ENCODE data around the gene CAMTA1.

CAMTA1 gene

GRCh38 chr1:6987940-6988339 is 202.7 kb downstream of the CAMTA1 start:
- DNase-seq, result no peak

- no peak for DNase-seq
Observed at GRCh38 chr1:6988796-6989195, 203.5 kb downstream of the CAMTA1 start.

GRCh38 chr1:6989212-6990159 is 204.2 kb downstream of the CAMTA1 start:
- DNase-seq, result no peak

GRCh38 chr1:6991266-6991665 is 206.0 kb downstream of the CAMTA1 start:
- DNase-seq, result no peak

DNA sequence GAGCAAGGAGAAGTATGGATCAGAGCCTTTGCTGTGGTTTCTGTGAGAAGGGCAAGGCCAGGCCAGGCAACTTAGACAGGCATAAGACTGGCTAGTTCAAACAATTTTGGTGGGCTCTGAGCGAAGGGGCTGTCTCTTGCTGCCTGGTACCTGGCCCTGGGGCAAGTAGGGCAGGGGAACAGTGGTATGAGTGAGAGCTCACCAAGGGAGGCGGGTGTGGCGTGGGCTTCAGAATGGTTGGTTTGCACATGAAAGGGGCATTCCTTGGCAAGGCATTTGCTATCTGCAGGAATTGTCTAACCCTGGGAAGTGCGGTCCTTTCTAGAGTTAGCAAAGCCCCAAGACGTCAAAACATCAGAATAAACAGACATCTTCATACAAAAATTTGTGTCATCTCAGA is 210.5 kb downstream of the CAMTA1 start:
- no peak for DNase-seq

DNA sequence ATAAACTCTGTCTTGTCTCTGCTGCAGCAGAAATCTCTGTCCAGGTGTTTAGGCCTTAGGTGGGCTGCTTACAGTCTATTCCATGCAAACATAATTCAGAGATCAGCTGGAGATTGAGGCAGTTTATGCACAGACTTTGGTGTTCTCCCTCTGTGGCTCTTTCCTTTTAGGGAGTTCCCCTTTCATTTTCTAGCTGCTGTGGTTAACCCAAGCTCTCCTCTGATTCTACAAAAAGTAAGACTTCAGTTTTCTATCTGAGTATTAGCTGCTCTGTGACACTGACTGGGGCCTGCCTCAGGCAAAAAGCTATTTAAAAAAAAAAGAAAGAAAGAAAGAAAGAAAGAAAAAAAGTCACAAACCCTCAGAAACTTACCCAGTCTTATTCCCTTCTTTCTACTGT is 211.1 kb downstream of the CAMTA1 start:
- DNase-seq, result no peak

GRCh38 chr1:6996866-6997265 is 211.6 kb downstream of the CAMTA1 start:
- no peak for DNase-seq

GRCh38 chr1:6998267-6998666 is 213.0 kb downstream of the CAMTA1 start:
- no peak for DNase-seq

DNA sequence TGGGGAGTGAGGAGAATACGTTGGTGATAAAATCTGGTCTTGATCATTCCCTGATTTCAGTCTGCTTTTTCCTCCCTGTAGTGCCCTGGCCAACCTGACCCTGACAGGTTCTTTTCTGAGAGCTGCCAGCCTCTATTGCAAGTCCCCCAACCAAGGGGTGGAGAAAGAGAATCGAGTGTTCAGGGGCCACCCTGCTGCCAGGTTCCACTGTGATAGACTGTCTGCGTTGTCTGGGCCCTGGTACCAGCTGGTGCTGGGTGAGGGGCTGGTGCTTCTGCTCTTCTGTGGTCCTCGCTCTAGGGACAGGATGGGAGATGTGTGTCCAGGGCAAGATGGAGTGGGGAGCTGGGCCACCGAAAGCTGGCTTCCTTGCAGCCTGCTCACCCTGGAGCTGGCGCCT is 214.6 kb downstream of the CAMTA1 start:
- DNase-seq, result no peak

DNA sequence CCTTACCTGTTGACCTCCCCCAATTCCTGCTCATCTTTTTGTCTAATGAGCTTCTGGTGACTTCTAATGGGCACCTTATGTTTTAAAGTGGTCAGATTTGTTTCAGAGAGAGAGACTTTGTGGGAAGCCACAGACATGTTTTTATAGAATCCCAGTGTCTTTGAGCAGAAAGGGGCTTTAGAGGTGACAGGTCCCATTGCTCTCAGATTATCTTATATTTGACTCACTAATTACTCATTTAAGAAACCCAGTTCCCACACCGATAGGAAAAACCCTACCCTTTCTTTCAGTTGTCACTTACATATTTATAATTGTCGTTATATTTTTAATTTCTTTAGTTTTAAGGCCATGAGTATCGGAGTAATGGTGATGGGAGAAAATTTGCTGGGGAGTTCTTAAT is 215.5 kb downstream of the CAMTA1 start:
- DNase-seq, result no peak

GRCh38 chr1:7002728-7003127 is 217.5 kb downstream of the CAMTA1 start:
- DNase-seq, result no peak

DNA sequence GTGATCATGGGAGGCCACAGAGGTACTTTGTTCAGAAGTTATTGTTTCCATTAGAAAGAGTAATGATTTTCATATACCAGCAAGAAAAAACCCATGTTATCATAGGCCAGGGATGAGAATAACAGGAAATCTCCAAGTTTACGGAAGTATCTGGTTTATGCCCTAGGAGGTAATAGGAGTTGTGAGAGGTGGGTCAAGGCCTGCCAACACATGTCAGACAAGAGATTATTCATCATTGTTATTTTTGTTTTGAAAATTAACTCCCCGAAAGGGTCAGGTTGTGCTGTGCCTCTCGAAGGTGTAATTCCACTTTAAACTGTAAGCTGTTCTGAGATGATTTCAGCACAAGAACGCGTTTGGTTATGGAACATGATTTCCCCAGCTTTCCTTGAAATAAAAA is 218.4 kb downstream of the CAMTA1 start:
- DNase-seq, result no peak

DNA sequence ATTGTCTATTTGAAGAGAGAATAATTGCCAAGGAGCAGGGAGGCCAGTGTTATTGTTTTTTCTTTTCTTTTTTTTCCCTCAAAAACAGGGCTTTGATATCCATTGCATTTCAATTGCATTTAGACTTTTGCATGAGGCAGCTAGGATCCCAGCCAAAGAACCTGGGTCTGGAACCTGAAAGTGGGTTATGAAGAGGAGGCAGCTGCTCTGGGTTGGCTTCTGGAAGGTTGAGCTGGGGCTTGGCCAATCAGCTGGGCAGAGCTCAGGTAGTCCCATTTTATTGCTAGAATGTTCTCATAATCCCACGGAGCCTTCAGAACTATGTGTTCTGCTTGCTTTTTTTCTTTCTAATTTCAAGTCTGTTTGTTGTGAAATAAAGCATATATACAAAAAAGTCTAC is 218.9 kb downstream of the CAMTA1 start:
- no peak for DNase-seq

GRCh38 chr1:7005762-7006161 is 220.5 kb downstream of the CAMTA1 start:
- DNase-seq, result no peak

DNA sequence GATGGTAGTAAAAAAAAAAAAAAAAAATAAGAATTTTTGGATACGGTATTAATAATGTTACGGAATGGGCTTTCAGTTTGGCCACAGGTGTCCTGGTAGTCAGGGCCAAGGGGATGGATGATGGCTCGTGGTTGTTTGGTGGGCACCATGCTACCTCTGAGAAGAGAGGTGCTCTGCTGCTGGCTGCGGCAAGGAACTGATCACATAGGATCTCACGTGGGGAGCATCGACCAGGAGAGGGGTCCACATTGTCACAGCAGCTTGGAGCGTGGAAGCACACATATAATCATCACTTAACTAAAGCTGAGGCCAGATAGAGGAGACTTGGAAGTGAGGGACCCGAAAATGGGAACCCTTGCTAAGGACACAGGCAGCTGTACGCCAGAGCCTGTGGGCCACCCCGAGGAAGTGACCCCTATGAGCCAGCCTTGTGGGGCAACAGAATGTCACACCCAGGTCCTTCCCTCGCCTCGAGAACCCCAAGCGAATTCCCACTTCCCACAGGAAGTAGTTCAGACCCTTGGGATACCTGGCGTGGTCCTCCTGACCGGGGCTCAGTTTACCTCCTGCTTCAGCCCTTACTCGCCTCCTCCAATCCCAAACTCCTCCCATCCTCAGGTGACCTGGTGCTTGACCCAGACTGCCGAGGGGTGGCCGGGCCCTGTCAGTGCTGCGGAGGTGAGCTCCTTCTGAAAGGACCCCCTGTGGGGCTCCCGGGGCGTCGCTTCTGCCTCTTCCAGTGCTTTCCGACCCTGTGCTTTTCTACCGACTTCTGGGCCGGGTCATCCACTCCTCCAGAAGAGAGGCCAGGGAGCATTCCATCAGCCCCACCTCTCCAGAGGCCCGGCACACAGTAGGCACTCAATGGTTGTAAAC is 222.0 kb downstream of the CAMTA1 start:
- DNase-seq, result no peak

GRCh38 chr1:7007902-7008301 is 222.6 kb downstream of the CAMTA1 start:
- no peak for DNase-seq

- no peak for DNase-seq
Observed at GRCh38 chr1:7008331-7008730, 223.1 kb downstream of the CAMTA1 start.

- no peak for DNase-seq
Observed at GRCh38 chr1:7008975-7009740, 223.9 kb downstream of the CAMTA1 start.

GRCh38 chr1:7009741-7010525 is 224.7 kb downstream of the CAMTA1 start:
- DNase-seq, result no peak

- no peak for DNase-seq
Observed at GRCh38 chr1:7010534-7011200, 225.4 kb downstream of the CAMTA1 start.

- DNase-seq, result no peak
Observed at GRCh38 chr1:7011826-7012225, 226.6 kb downstream of the CAMTA1 start.

DNA sequence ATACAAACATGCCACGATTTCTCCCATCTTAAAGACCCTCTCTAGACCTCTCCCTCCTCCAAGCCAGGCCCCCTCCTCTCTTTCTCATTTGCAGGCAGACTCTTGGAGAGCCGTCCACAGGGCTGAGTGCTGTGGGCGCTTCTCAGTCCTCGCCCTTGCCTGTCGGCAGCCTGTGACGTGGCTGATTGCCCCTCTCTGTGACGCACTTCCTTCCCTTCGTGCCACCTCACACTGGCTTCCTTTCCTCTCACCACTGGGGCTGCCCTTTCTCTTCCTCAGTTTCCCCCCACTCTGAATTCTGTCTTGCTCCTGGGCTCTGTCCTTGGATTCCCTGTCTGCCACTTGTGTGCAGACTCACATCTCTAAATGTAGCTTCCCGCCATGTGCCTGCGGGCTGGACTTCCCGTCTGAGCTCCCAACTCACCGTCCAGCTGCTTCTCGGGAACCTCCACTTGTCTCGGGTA is 227.2 kb downstream of the CAMTA1 start:
- DNase-seq, result no peak

All from GF-D8 (cell line).